ENCODE measurements around the gene TMEM43.

TMEM43 gene

DNA sequence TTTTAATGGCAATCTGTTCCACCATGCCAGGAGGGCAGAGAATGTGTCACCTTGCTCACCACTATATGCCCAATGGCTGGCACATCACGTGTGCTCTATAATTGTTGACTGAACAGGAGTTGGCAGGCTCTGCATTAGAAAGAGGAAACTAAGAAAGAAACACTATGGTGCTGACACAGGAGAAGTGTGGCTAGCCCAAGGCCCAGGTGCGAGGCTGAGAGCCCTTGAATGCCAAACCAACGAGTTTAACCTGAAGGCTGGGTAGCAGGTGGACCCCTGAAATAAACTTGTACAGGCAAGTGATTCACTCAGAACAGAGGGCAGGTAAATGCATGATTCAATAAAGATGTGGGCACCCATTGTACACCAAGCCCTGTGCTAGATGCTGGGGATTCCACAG is 2.6 kb upstream of the TMEM43 start (continued):
- TF ChIP-seq ZNF544 (tag by site-specific recombination; IDR thresholded peaks at IDR 0.05) (no peak), ZNF280C (tag by site-specific recombination; IDR thresholded peaks at IDR 0.05) (no peak)

- Histone ChIP-seq H3K4me3 (ENCODE audit: low read depth, low read length) (peak overlapping the region; percentile 73), H3K36me3 (ENCODE audit: control insufficient read depth in 2 of 2, insufficient read depth in 1 of 2, low read length in 2 of 2) (peaks cover 2 to 54% of the 10 kb centered on the region in 2 experiments; a peak in 2 of 3 replicates), H3K9me3 (ENCODE audit: control insufficient read depth, insufficient read depth, low read depth, low read length) (no peaks in the 10 kb centered on the region), H3K4me1 (ENCODE audit: control insufficient read depth, insufficient read depth, low read length) (peaks cover 4% of the 10 kb centered on the region), H3K27ac (ENCODE audit: extremely low read depth, low read depth, low read length) (peak overlapping the region; percentile 73; the same call in 1 of the 2 replicates)
- CTCF ChIA-PET = interaction anchor here (0.7 to 2.9 kb wide), 2 partner anchors 227 to 232 kb away, joined by 4 to 13 read pairs; no protein-coding TSS in a partner anchor
- POLR2A ChIA-PET = interaction anchor here (0.5 to 1.6 kb wide), 2 partner anchors 55 to 227 kb away, joined by 3 to 9 read pairs; partner anchors contain the start of genes LSM3 and XPC
- TF ChIP-seq SCRT2 (tag by site-specific recombination; IDR thresholded peaks at IDR 0.05) (peak; percentile 54; the same call in 1 of the 2 replicates), ZNF146 (tag by site-specific recombination; IDR thresholded peaks at IDR 0.05) (no peak), ZNF785 (tag by site-specific recombination; IDR thresholded peaks at IDR 0.05) (no peak), KLF10 (tag by site-specific recombination; IDR thresholded peaks at IDR 0.05) (no peak), SCRT1 (tag by site-specific recombination; IDR thresholded peaks at IDR 0.05; ENCODE audit: borderline replicate concordance) (peak; percentile 54; the same call in 1 of the 2 replicates), ZNF362 (tag by site-specific recombination; IDR thresholded peaks at IDR 0.05) (no peak), ZNF473 (tag by site-specific recombination; IDR thresholded peaks at IDR 0.05) (no peak)
- TF ChIP-seq, protein P1, sequence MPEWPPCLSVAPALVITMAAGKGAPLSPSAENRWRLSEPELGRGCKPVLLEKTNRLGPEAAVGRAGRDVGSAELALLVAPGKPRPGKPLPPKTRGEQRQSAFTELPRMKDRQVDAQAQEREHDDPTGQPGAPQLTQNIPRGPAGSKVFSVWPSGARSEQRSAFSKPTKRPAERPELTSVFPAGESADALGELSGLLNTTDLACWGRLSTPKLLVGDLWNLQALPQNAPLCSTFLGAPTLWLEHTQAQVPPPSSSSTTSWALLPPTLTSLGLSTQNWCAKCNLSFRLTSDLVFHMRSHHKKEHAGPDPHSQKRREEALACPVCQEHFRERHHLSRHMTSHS (tag by site-specific recombination; IDR thresholded peaks at IDR 0.05) = no peak
- TF ChIP-seq, protein P2, sequence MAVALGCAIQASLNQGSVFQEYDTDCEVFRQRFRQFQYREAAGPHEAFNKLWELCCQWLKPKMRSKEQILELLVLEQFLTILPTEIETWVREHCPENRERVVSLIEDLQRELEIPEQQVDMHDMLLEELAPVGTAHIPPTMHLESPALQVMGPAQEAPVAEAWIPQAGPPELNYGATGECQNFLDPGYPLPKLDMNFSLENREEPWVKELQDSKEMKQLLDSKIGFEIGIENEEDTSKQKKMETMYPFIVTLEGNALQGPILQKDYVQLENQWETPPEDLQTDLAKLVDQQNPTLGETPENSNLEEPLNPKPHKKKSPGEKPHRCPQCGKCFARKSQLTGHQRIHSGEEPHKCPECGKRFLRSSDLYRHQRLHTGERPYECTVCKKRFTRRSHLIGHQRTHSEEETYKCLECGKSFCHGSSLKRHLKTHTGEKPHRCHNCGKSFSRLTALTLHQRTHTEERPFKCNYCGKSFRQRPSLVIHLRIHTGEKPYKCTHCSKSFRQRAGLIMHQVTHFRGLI (tag by site-specific recombination; IDR thresholded peaks at IDR 0.05) = 0 out of 2 replicates have a peak, but pooled peaks have one; percentile 39
These were observed 1.3 kb upstream of the TMEM43 start for GRCh38 chr3:14123308-14124222.

- CTCF ChIA-PET = interaction anchor here (0.6 to 2.9 kb wide), 3 partner anchors 228 to 1208 kb away, joined by 4 to 13 read pairs (median 4); partner anchors contain the start of gene SH3BP5
- Histone ChIP-seq H3K9me3 (ENCODE audit: control insufficient read depth, insufficient read depth, low read depth, low read length) (no peaks in the 10 kb centered on the region), H3K36me3 (ENCODE audit: control insufficient read depth in 2 of 2, insufficient read depth in 1 of 2, low read length in 2 of 2) (peaks cover 7 to 55% of the 10 kb centered on the region in 2 experiments; a peak in 2 of 3 replicates), H3K4me1 (ENCODE audit: control insufficient read depth, insufficient read depth, low read length) (peaks cover 4% of the 10 kb centered on the region), H3K4me3 (ENCODE audit: low read depth, low read length) (peak overlapping the region; percentile 73), H3K27ac (ENCODE audit: extremely low read depth, low read depth, low read length) (peak overlapping the region; percentile 73; the same call in 1 of the 2 replicates)
- POLR2A ChIA-PET = interaction anchor here (0.8 to 2.1 kb wide), 8 partner anchors 9 to 527 kb away, joined by 4 to 32 read pairs (median 8); partner anchors contain the start of genes CCDC174, LSM3 and XPC
- TF ChIP-seq ZNF114 (tag by site-specific recombination; IDR thresholded peaks at IDR 0.05) (no peak), AEBP2 (tag by site-specific recombination; IDR thresholded peaks at IDR 0.05; ENCODE audit: borderline replicate concordance) (no peak), ZNF600 (tag by site-specific recombination; IDR thresholded peaks at IDR 0.05) (no peak; the same call in 1 of the 2 replicates), ZNF677 (tag by site-specific recombination; IDR thresholded peaks at IDR 0.05) (0 out of 2 replicates have a peak, but pooled peaks have one; percentile 51), ZNF223 (tag by site-specific recombination; IDR thresholded peaks at IDR 0.05) (no peak), ZBTB48 (tag by site-specific recombination; IDR thresholded peaks at IDR 0.05) (no peak), SP2 (tag by site-specific recombination; IDR thresholded peaks at IDR 0.05) (no peak), ZNF585B (tag by site-specific recombination; IDR thresholded peaks at IDR 0.05) (no peak), ZNF510 (tag by site-specific recombination; IDR thresholded peaks at IDR 0.05; ENCODE audit: insufficient replicate concordance) (no peak), ZEB2 (tag by site-specific recombination; IDR thresholded peaks at IDR 0.05) (no peak), GLI2 (tag by site-specific recombination; IDR thresholded peaks at IDR 0.05; ENCODE audit: borderline replicate concordance, low read depth) (no peak), ZBTB21 (tag by site-specific recombination; IDR thresholded peaks at IDR 0.05) (no peak)
- TF ChIP-seq, protein P1 (tag by site-specific recombination; IDR thresholded peaks at IDR 0.05) = no peak
These were observed 633 bp upstream of the TMEM43 start for GRCh38 chr3:14124223-14124614.
